Fibroblast of skin of back (primary cell): ENCODE results near the gene WDR18.

ENCODE experiments used
- DNase-seq: peaks from one replicate; pipeline ENCODE4 v3.0.0-alpha.2; 2013

The WDR18 gene

GRCh38 chr19:964761-965694 is 19.1 kb upstream of the WDR18 start:
- DNase-seq = no peak

GRCh38 chr19:966485-967088 is 17.6 kb upstream of the WDR18 start:
- no peak for DNase-seq

DNA sequence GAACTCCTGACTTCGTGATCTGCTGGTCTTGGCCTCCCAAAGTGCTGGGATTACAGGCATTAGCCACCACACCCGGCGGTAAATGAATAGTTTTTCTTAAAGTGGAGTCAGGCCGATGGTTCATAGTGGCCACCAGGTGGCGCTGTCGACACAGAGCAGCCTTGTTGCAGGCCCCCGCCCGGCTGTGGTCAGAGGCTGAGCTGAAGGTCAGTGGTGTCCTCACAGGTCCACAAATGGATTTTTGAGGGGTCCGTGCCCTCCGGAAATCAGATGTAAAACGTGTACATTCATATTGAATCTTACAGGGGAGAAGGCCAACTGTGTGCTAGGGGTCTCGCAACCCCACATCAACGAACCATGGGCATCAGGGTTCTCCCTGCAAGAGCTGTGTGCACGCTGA is 13.4 kb upstream of the WDR18 start:
- no peak for DNase-seq

DNA sequence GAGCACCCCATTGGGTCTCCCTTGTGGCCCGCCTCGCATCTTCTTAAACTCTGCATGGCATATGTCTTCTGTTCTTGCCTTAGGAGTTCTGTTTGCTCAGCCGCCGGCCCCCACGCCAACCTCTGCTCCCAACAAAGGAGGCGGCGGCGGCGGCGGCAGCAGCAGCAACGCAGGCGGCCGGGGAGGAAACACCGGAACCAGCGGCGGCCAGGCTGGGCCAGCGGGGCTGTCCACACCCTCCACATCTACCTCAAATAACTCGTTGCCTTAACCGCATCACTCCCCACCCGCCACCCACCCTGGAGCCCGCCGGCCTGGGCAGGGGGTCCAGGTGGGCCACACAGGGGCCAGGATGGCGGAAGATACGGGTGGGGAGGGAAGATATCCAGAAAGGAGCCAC is 12.3 kb upstream of the WDR18 start:
- no peak for DNase-seq

- no peak for DNase-seq
Observed at GRCh38 chr19:972281-972680, 11.9 kb upstream of the WDR18 start.

DNA sequence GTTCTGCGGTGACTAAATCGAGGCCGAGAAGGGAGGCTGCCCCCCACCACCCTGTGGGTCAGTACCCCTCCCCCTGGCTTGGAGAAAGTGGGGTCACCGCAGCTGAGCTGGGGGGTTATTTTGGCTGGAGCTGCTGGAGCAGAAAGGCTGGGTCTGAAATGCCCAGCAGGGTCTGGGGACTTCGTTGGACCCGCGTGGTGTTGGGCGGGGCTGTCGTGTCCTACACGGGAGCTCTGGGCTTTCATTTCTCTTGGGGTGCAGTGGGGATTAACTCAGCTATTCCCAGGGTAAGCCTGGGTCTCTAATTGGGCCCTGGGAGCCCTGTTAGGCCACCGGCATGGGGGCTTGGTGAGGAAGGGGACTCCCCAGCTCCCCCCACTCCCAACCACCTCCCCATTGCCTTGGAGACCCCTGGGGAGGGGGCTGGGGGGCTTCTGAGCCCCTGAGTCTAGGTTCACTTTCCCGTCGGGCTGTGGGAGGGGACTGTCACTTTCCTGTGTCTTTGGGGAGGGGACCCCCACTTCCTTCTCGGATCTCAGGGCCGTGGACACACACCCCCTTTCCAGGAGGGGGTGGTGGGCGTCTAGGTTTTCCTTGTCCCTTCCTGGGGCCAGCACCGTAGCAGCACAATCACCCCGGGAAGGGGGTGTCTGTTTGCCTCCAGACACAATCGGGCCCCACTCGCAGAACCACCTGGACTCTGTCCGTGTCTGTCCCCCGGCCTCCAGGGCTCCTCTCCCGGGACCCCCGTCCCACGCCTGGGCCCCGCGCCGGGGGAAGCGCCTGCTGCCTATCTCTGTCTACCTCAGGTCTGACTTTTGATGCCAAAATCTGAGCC is 10.2 kb upstream of the WDR18 start:
- no peak for DNase-seq

DNA sequence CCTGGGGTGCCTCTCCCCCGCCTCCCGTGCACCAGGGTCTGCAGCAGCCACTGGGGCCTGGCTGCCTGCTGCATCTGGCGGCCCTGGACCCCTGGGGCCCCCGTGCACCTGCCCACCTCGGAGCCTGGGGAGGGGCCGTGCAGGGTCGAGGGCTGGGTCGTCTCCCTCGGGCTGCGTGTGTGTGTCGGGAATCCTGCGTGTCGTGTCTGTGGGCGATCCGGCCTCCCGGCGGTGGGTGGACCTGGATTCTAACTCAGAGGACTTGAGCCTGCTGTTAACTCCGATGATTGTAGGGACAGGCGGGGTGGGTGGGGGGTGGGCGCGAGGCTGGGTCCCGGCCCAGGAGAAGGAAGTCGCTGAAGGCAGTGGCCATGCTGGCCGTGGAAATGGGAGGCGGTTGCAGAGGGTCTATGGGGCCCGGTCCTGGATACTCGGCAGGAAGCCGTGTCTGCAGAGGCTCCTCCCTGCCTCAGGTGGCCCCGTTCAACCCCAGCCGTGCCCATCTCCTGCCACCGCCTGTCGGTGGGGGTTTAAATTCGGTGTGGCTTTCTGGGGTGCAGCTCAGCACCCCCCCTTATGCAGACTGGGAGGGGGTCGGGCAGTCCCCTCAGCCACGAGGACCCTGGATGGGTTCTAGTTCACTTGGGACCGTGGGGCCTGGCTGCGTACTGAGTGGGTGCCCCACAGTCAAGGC is 9.4 kb upstream of the WDR18 start:
- no peak for DNase-seq

GRCh38 chr19:976476-976875 is 7.7 kb upstream of the WDR18 start:
- DNase-seq = no peak

DNA sequence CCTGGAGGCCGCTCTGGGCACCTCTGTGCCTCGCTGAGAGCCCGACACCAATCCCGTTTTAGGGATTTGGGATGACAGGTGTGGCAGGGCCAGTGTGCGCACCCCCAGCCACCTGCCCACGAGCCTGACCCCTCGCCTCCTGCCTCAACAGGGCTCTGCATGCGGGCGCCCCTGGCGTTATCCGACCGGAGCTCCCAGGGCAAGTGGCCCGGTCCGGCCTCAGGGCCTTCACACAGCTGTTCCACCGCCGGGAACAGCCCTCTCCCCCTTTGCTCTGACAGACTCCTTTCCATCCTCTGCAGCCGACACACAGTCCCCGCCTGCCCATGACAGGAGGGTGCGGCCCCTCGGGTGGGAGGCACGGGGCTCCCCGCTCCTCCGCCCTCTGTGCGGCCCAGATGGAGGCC is 7.1 kb upstream of the WDR18 start:
- no peak for DNase-seq

- DNase-seq = no peak
Observed at GRCh38 chr19:979318-979741, 4.8 kb upstream of the WDR18 start.

DNA sequence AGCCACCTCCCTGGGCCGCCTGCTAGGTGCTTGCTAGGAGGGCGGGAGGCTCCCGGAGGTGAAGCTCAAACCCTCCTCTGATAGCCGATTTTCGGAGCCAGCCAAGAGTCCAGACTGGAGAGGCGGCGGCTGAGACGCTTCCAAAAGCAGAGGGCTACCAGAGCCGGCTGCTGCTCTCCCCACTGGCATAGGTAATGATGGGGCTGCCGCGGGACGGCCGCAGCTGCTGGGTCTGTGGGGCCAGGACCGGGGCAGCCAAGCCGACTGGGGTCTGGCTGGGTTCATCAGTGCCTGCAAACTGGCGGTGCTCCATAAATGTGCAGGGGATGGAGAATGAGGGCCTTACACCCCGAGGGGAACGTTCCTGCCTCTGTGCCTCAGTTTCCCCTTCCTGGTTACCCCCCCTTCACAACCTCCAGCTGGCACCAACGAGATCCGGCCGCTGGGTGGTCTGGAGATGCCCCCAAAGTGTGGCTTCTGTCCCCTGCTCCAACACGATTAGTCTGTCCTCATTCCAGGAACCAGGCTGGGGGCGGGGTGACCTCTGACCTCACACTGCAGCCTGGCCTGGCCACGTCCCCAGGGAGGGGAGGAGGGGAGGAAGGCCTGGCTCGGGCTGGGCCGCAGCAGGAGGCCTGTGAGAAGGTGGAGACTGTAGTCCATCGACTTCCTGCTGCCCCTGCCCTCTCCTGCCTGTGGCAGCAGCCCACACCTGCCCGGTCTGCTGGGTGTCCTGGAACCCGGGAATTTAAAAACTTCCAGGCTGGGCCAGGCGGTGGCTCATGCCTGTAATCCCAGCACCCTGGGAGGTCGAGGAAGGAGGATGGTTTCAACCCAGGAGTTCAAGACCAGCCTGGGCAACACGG is 3.8 kb upstream of the WDR18 start:
- DNase-seq = no peak

DNA sequence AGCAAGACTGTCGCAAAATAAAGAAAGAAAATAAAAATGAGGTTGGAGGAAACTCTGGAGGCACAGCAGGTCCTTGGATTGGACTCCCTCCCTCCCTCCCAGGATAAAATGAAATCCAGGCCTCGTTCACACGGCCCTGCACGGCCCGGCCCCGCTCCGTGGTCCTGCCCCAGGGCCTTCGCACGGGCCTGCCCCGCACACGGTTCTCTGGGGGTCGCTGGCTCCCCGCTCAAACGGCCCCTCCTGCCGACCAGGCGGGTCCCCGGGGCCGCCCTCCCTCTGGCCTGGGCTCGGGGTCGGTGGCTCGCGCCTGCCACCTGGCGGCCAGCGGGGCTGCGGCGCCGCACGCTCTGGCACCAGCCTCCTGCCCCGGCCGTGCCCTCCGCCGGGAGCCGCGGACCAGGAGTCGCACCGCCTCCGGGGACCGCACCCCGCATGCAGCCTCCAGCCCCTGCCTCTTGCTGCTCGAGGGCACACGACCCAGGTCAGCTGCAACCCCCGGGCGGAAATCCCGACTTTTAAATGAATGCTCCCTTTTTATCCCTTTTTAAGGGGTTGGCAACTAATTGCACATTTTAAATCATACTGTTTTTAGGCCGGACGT is 1.5 kb upstream of the WDR18 start:
- peak; percentile 54 for DNase-seq

GRCh38 chr19:986083-986482 is 1.9 kb downstream of the WDR18 start:
- DNase-seq = no peak

DNA sequence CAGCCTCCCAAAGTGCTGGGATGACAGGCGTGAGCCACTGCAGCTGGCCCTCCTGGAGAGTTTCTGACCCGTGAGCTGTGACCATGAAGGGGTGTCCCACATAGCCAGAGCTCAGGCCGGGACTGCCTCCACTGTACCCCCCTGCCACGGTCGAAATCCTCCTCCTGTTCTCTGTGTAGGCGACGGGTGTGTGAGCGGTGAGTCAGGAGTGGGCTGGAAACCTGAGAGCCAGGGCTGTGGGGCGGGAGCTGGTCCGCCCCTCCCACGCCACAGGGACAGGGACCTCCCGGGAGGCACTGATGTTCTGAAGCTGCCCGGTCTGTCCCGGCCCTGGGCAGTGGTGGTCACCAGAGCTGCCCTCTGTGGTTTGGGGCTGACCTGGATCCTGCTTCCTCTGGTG is 3.9 kb downstream of the WDR18 start:
- no peak for DNase-seq

DNA sequence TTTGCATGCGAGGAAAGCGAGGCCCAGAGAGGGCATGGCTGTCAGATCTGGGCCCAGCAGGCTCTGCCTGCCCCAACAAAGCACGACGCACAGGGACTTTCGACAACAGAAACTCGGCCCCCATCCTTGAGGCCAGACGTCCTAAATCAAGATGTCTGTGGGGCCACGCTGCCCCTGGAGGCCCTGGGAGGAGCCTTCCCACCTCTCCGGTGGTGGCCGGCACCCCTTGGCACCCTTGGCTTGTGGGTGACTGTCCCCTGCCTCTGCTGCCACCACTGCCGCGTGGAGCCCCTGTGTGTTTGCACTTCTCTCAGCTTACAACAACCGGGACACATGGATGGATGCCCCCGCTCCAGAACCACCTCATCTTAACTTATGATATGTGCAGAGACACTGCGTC is 4.4 kb downstream of the WDR18 start:
- no peak for DNase-seq

- no peak for DNase-seq
Observed at GRCh38 chr19:989381-990081, 5.4 kb downstream of the WDR18 start.

DNA sequence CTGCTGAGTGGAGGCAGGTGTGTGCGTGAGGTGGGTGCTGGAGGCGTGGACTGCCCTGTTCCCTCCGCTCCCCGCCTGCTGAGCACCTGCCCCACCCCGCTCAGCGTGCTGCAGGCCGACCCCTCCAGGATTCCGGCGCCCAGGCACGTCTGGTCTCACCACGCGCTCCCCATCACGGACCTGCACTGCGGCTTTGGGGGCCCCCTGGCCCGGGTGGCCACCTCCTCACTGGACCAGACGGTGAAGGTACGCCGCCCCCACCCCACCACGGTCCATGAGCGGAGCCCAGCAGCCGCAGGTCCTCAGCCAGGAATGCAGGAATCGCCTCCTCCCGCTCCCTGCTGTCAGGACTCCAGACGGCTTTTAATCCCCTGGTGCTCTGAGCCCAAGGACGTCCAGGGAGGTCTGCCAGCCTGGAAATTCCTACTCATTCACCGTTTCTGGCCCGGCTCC is 6.0 kb downstream of the WDR18 start:
- no peak for DNase-seq

DNA sequence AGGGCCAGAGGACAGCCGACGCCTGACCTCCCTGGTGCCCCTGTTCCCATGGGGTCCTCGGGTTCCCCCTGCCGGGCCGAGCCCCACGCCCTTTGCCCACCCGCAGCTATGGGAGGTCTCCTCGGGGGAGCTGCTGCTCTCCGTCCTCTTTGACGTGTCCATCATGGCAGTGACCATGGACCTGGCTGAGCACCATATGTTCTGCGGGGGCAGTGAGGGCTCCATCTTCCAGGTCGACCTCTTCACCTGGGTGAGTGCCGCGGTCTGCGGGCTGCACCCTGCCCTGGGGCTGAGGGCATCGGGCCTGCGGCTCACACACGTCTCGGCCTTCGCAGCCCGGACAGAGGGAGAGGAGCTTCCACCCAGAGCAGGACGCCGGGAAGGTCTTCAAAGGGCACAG is 6.6 kb downstream of the WDR18 start:
- DNase-seq = no peak

GRCh38 chr19:991174-991931 is 7.2 kb downstream of the WDR18 start:
- DNase-seq = peak; percentile 27
